GM12878 (cell line): ENCODE results near the gene CTNNA2. TPM values are rescaled to one million over a fixed set of nuclear protein-coding genes. Genes with fewer than 3 reads are reported as not detected.

Experiments
- ATAC-seq: fragments of 200-7000 bp; cut with Tn5 transposase; 3 replicates; pipeline ENCODE4 v1.9.1; 2020; ENCODE audit warnings: mild to moderate bottlenecking, moderate library complexity
- BruUV-seq: library from RNA; stranded (reverse); fragments of 400-500 nt; replicated peaks from 2 replicates; lab custom pipeline; 2021; lab: Mats Ljungman, UMichigan
- CTCF ChIA-PET: fragments of 300-600 bp; sonication (Branson Sonifier 250); formaldehyde crosslinking; extraction: SDS; loops from one replicate; lab custom pipeline; 2021; ENCODE audit warnings: inconsistent platforms; lab: Yijun Ruan, JAX
- POLR2A ChIA-PET: fragments of 350-600 bp; formaldehyde crosslinking; extraction: SDS; loops from one replicate; lab custom pipeline; 2021; ENCODE audit warnings: inconsistent platforms; lab: Charles Lee
- RAD21 ChIA-PET: fragments of 300-600 bp; sonication (Branson Sonifier 250); formaldehyde crosslinking; loops from one replicate; lab custom pipeline; 2023; ENCODE audit warnings: antibody characterized with exemption; ENCODE audit not compliant: unreplicated experiment; lab: Charles Lee
- SMC1A ChIA-PET: fragments of 300-600 bp; sonication (Branson Sonifier 250); formaldehyde crosslinking; loops from one replicate; lab custom pipeline; 2023; ENCODE audit not compliant: unreplicated experiment, uncharacterized antibody; lab: Charles Lee
- DNase-seq: peaks from one replicate; pipeline ENCODE4 v3.0.0-alpha.2; 2011; ENCODE audit warnings: low read depth, low spot score
- FAIRE-seq: peaks from 3 replicates; lab custom pipeline; 2011; peaks lifted over from hg19 to GRCh38; lab: Jason Lieb, UNC
- H2AFZ ChIP-seq: 2 replicates; pipeline ENCODE4 v1.6.0; 2011; ENCODE audit warnings: low read depth, low read length, control low read depth; ENCODE audit not compliant: control insufficient read depth
- H3K27ac ChIP-seq: 2 replicates; pipeline ENCODE4 v1.5.1; 2011; ENCODE audit warnings: control low read depth; ENCODE audit not compliant: control insufficient read depth, insufficient read depth
- H3K27me3 ChIP-seq, 2 experiments: replicated peaks in 1 of 2; 2 replicates each; pipeline versions ENCODE4 v1.6.0 to v1.6.1; 2011; ENCODE audit warnings: low read length in 1 of 2; ENCODE audit not compliant: control insufficient read depth in 2 of 2, insufficient read depth in 2 of 2
- H3K36me3 ChIP-seq, 2 experiments: 2 replicates each; pipeline ENCODE4 v1.5.1; 2011; ENCODE audit warnings: low read length in 1 of 2; ENCODE audit not compliant: control insufficient read depth in 2 of 2, insufficient read depth in 2 of 2
- H3K4me1 ChIP-seq: 2 replicates; pipeline ENCODE4 v1.6.1; 2011; ENCODE audit warnings: mild to moderate bottlenecking, low read length, moderate library complexity, mixed read lengths; ENCODE audit not compliant: control insufficient read depth, insufficient read depth
- H3K4me2 ChIP-seq: 2 replicates; pipeline ENCODE4 v1.6.0; 2011; ENCODE audit warnings: control low read depth; ENCODE audit not compliant: control insufficient read depth, insufficient read depth
- H3K4me3 ChIP-seq: fragments of 200-600 bp; sonication (generic); 2 replicates; pipeline ENCODE4 v1.5.1; 2016
- H3K79me2 ChIP-seq: 2 replicates; pipeline ENCODE4 v1.6.0; 2011; ENCODE audit warnings: low read length; ENCODE audit not compliant: control insufficient read depth, insufficient read depth
- H3K9ac ChIP-seq: 2 replicates; pipeline ENCODE4 v1.8.0; 2011; ENCODE audit warnings: low read length, control low read depth, mixed read lengths; ENCODE audit not compliant: control insufficient read depth, insufficient read depth
- H3K9me3 ChIP-seq: replicated peaks from 3 replicates; pipeline ENCODE4 v1.5.1; 2011; ENCODE audit warnings: mild to moderate bottlenecking, low read length; ENCODE audit not compliant: control insufficient read depth, insufficient read depth
- H4K20me1 ChIP-seq: 2 replicates; pipeline ENCODE4 v1.6.0; 2011; ENCODE audit not compliant: control insufficient read depth, insufficient read depth
- ATF7 ChIP-seq: fragments of 450-650 bp; IDR thresholded peaks from 2 replicates; pipeline ENCODE4 v1.6.1; 2016; ENCODE audit warnings: low read depth, mild to moderate bottlenecking
- EP300 ChIP-seq, 2 experiments: fragments of 150-350 bp in 1 of 2; IDR thresholded peaks; 2 replicates each; pipeline ENCODE4 v1.6.1; 2011 to 2012; ENCODE audit warnings: low read depth in 2 of 2, low read length in 2 of 2, borderline replicate concordance in 1 of 2, improper control_type of control experiment in 1 of 2, inconsistent platforms in 1 of 2; ENCODE audit not compliant: control insufficient read depth in 1 of 2
- HCFC1 ChIP-seq: fragments of 150-350 bp; IDR thresholded peaks from 2 replicates; pipeline ENCODE4 v1.6.1; 2014; ENCODE audit warnings: low read length
- KDM1A ChIP-seq: fragments of 200-600 bp; sonication (generic); IDR thresholded peaks from 2 replicates; pipeline ENCODE4 v1.6.1; 2016; ENCODE audit warnings: borderline replicate concordance
- MXI1 ChIP-seq: fragments of 150-350 bp; IDR thresholded peaks from 2 replicates; pipeline ENCODE4 v1.6.1; 2011; ENCODE audit warnings: low read depth, mild to moderate bottlenecking, inconsistent platforms, low read length, improper control_type of control experiment
- PKNOX1 ChIP-seq: fragments of 450-650 bp; IDR thresholded peaks from 2 replicates; pipeline ENCODE4 v1.6.1; 2016; ENCODE audit warnings: mild to moderate bottlenecking
- RAD21 ChIP-seq: IDR thresholded peaks from 2 replicates; pipeline ENCODE4 v1.6.1; 2011; ENCODE audit warnings: mild to moderate bottlenecking, low read depth, low read length, moderate library complexity; ENCODE audit not compliant: insufficient read depth
- SPI1 ChIP-seq: IDR thresholded peaks from 2 replicates; pipeline ENCODE4 v1.6.1; 2011; ENCODE audit warnings: low read depth, mild to moderate bottlenecking, low read length, moderate library complexity, borderline replicate concordance; ENCODE audit not compliant: insufficient read depth
- TCF12 ChIP-seq: IDR thresholded peaks from 2 replicates; pipeline ENCODE4 v1.6.1; 2011; ENCODE audit warnings: low read depth, mild to moderate bottlenecking, low read length
- TCF7 ChIP-seq: IDR thresholded peaks from 2 replicates; pipeline ENCODE4 v1.6.1; 2014; ENCODE audit warnings: antibody characterized with exemption, borderline replicate concordance
- ZBTB11 ChIP-seq: fragments of 450-650 bp; formaldehyde crosslinking; IDR thresholded peaks from 2 replicates; pipeline ENCODE4 v1.5.0; 2022; ENCODE audit warnings: mild to moderate bottlenecking, missing genetic modification characterization
- ZNF384 ChIP-seq: IDR thresholded peaks from 2 replicates; pipeline ENCODE4 v1.6.1; 2012; ENCODE audit warnings: low read depth, mild to moderate bottlenecking, low read length, improper control_type of control experiment, borderline replicate concordance
- WGBS: methylation state at CpG from one replicate; pipeline ENCODE4 v1.1.6; 2016; ENCODE audit warnings: low lambda C conversion rate; ENCODE audit not compliant: insufficient replicate concordance, insufficient coverage; ENCODE audit errors: missing lambda C conversion rate; 5-methylcytosine and 5-hydroxymethylcytosine counted together
- in situ Hi-C: fragments of 300-500 bp; cut with MboI; formaldehyde crosslinking; loops from 9 replicates; pipeline ENCODE4 v1.14.3; 2018; ENCODE audit warnings: mixed read lengths
- intact Hi-C: fragments of 100-400 bp; cut with micrococcal nuclease; formaldehyde crosslinking; loops from one replicate; pipeline ENCODE4 v1.14.2; 2022; ENCODE audit not compliant: unreplicated experiment
- polyA plus RNA-seq, 11 experiments: library from polyadenylated mRNA; depleted of rRNA in 4 of 11; unstranded in 6 of 11; stranded (reverse) in 5 of 11; fragments of >200 nt; fragmentation: Nextera tagmentation in 4 of 11; fragmentation: Illumina TruSeq in 1 of 11; extraction: Ambion mirVana in 4 of 11; extraction: Trizol in 1 of 11; gene quantifications; 1 replicate in 1 of 11; 2 replicates in 10 of 11; pipeline versions ENCODE4 v1.2.1 to v1.2.3, GENCODE V29; 2011 to 2016; ENCODE audit warnings: inconsistent platforms in 2 of 11, missing spikeins in 2 of 11, low read depth in 1 of 11
- total RNA-seq, 4 experiments: library from RNA; depleted of rRNA in 3 of 4; stranded (reverse); fragments of >200 nt in 3 of 4; fragmentation: Illumina TruSeq in 1 of 4; extraction: Trizol in 1 of 4; gene quantifications; 2 replicates each; pipeline versions ENCODE4 v1.2.1 to v1.2.3, GENCODE V29; 2013 to 2021
- TF ChIP-seq, protein P1 (sequence below): fragments of 450-650 bp; IDR thresholded peaks from 2 replicates; pipeline ENCODE4 v1.6.1; 2018; ENCODE audit warnings: borderline replicate concordance, mild to moderate bottlenecking; ENCODE audit not compliant: partially characterized antibody

Gene CTNNA2
- total and polyA plus RNA-seq, 10 of the 15 experiments (the other 5 are each of a cell fraction or from before 2014, with no cell fraction given): 2.4 to 36.2 (median 6.6) TPM

GRCh38 chr2:80117401-80117800 lies 604.5 kb downstream of the CTNNA2 start (continued):
- TF ChIP-seq ATF7 (no peak), TCF12 (no peak), TCF7 (no peak)

DNA sequence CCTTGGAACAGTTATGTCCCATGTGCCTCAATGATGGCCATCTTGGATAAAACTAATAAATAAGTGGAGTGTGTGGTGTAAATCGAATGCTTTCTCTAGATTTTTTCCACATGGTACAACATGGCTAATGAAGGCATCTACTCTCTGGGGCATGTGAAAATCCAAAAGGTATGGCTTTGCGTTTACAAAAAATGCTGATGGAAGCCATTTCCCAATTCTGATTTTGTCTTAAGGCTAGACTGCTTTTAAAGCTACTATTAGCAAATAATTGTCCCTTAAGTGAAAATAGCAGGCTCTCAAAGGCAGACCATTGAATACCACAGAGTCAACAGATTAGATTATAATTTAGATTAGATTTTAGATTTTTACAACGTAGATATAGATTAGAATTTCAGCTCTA lies 608.0 kb downstream of the CTNNA2 start:
- DNase-seq: no peak
- in situ Hi-C loops: no loop called here
- CTCF ChIA-PET: no interaction called here

More for the DNA sequence above, 608.0 kb downstream of the CTNNA2 start:
- Histone ChIP-seq H3K4me3 (no peak overlapping the region), H3K4me1 (no peaks in the 10 kb centered on the region), H3K79me2 (no peaks in the 10 kb centered on the region), H4K20me1 (no peaks in the 10 kb centered on the region), H2AFZ (no peak overlapping the region), H3K27me3 (no peaks in the 10 kb centered on the region; a peak in 1 of 4 replicates), H3K36me3 (no peaks in the 10 kb centered on the region), H3K4me2 (no peak overlapping the region)
- RAD21 ChIA-PET: no interaction called here
- POLR2A ChIA-PET: no interaction called here
- intact Hi-C loops: no loop called here
- SMC1A ChIA-PET: no interaction called here
- WGBS: 17% methylated on average over 3 of the region's 3 CpGs
- TF ChIP-seq EP300 (IDR thresholded peaks at IDR 0.05; ENCODE audit: borderline replicate concordance in 1 of 2, control insufficient read depth in 1 of 2, low read depth in 2 of 2, low read length in 2 of 2): no peak
- TF ChIP-seq ZBTB11 (CRISPR knock-in tag): no peak
- no peak for TF ChIP-seq SPI1
- TF ChIP-seq HCFC1: no peak
- TF ChIP-seq ZNF384: no peak
- no peak for TF ChIP-seq KDM1A
- TF ChIP-seq, protein P1, sequence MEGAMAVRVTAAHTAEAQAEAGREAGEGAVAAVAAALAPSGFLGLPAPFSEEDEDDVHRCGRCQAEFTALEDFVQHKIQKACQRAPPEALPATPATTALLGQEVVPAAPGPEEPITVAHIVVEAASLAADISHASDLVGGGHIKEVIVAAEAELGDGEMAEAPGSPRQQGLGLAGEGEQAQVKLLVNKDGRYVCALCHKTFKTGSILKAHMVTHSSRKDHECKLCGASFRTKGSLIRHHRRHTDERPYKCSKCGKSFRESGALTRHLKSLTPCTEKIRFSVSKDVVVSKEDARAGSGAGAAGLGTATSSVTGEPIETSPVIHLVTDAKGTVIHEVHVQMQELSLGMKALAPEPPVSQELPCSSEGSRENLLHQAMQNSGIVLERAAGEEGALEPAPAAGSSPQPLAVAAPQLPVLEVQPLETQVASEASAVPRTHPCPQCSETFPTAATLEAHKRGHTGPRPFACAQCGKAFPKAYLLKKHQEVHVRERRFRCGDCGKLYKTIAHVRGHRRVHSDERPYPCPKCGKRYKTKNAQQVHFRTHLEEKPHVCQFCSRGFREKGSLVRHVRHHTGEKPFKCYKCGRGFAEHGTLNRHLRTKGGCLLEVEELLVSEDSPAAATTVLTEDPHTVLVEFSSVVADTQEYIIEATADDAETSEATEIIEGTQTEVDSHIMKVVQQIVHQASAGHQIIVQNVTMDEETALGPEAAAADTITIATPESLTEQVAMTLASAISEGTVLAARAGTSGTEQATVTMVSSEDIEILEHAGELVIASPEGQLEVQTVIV: no peak
- no peak for TF ChIP-seq PKNOX1
- TF ChIP-seq RAD21: no peak
- TF ChIP-seq MXI1: no peak
- TF ChIP-seq, all 136 proteins: peak for 0
- ATAC-seq (no peak), FAIRE-seq (no peak)
- no peaks in the 10 kb centered on the region for H3K9me3 ChIP-seq
- no TSS peak for BruUV-seq
- H3K27ac ChIP-seq: no peak overlapping the region
- H3K9ac ChIP-seq: no peak overlapping the region
